ENCODE data around the gene KRCC1.
A peak's percentile ranks its signal among the peaks of the same experiment; 100 is the strongest.

The KRCC1 gene

GRCh38 chr2:88055371-88056128, at the start of gene KRCC1:
TSS of gene KRCC1 (minus strand) at chr2:88055783. CDS start at chr2:88028563, 27,220 bp downstream.
- Mint-ChIP-seq H3K36me3 (ENCODE audit: low read depth) (peaks cover 23% of the 10 kb centered on the region), H3K4me3 (peak within 1 kb of the TSS; percentile 98), H3K27me3 (ENCODE audit: low read depth) (no peaks in the 10 kb centered on the region), H3K4me1 (ENCODE audit: low read depth) (peaks cover 45% of the 10 kb centered on the region), H3K27ac (peak within 1 kb of the TSS; percentile 98), H3K9me3 (no peaks in the 10 kb centered on the region)

GRCh38 chr2:88100489-88100858, 44.9 kb upstream of the KRCC1 start:
- Mint-ChIP-seq H3K4me3 (no peak overlapping the region), H3K9me3 (no peaks in the 10 kb centered on the region), H3K4me1 (ENCODE audit: low read depth) (no peaks in the 10 kb centered on the region), H3K36me3 (ENCODE audit: low read depth) (no peaks in the 10 kb centered on the region), H3K27me3 (ENCODE audit: low read depth) (peaks cover 8% of the 10 kb centered on the region), H3K27ac (no peak overlapping the region)

GRCh38 chr2:88099798-88100488, 44.4 kb upstream of the KRCC1 start:
- no peak overlapping the region for H3K27ac Mint-ChIP-seq

GRCh38 chr2:88098558-88098900, 42.9 kb upstream of the KRCC1 start:
- peaks cover 8% of the 10 kb centered on the region for H3K27me3 Mint-ChIP-seq (ENCODE audit: low read depth)

More at GRCh38 chr2:88099798-88100488, 44.4 kb upstream of the KRCC1 start:
- Mint-ChIP-seq H3K36me3 (ENCODE audit: low read depth) (no peaks in the 10 kb centered on the region), H3K9me3 (no peaks in the 10 kb centered on the region), H3K4me3 (no peak overlapping the region), H3K4me1 (ENCODE audit: low read depth) (no peaks in the 10 kb centered on the region), H3K27me3 (ENCODE audit: low read depth) (peaks cover 8% of the 10 kb centered on the region)

GRCh38 chr2:88097891-88098557, 42.4 kb upstream of the KRCC1 start:
- Mint-ChIP-seq H3K27ac (no peak overlapping the region), H3K27me3 (ENCODE audit: low read depth) (peaks cover 8% of the 10 kb centered on the region), H3K9me3 (no peaks in the 10 kb centered on the region), H3K4me1 (ENCODE audit: low read depth) (no peaks in the 10 kb centered on the region), H3K4me3 (no peak overlapping the region), H3K36me3 (ENCODE audit: low read depth) (no peaks in the 10 kb centered on the region)

More at GRCh38 chr2:88098558-88098900, 42.9 kb upstream of the KRCC1 start:
- H3K9me3 Mint-ChIP-seq, result no peaks in the 10 kb centered on the region
- H3K36me3 Mint-ChIP-seq (ENCODE audit: low read depth), result no peaks in the 10 kb centered on the region
- no peak overlapping the region for H3K27ac Mint-ChIP-seq
- no peaks in the 10 kb centered on the region for H3K4me1 Mint-ChIP-seq (ENCODE audit: low read depth)
- H3K4me3 Mint-ChIP-seq, result no peak overlapping the region

GRCh38 chr2:88097192-88097591, 41.6 kb upstream of the KRCC1 start:
- H3K9me3 Mint-ChIP-seq, result no peaks in the 10 kb centered on the region
- no peaks in the 10 kb centered on the region for H3K4me1 Mint-ChIP-seq (ENCODE audit: low read depth)
- no peak overlapping the region for H3K4me3 Mint-ChIP-seq
- no peaks in the 10 kb centered on the region for H3K27me3 Mint-ChIP-seq (ENCODE audit: low read depth)
- no peak overlapping the region for H3K27ac Mint-ChIP-seq
- no peaks in the 10 kb centered on the region for H3K36me3 Mint-ChIP-seq (ENCODE audit: low read depth)

- no peaks in the 10 kb centered on the region for H3K36me3 Mint-ChIP-seq (ENCODE audit: low read depth)
- H3K27me3 Mint-ChIP-seq (ENCODE audit: low read depth), result no peaks in the 10 kb centered on the region
- no peaks in the 10 kb centered on the region for H3K4me1 Mint-ChIP-seq (ENCODE audit: low read depth)
- no peak overlapping the region for H3K27ac Mint-ChIP-seq
- H3K9me3 Mint-ChIP-seq, result no peaks in the 10 kb centered on the region
- no peak overlapping the region for H3K4me3 Mint-ChIP-seq
Measured at GRCh38 chr2:88096708-88097107, 41.1 kb upstream of the KRCC1 start.

GRCh38 chr2:88095022-88095421, 39.4 kb upstream of the KRCC1 start:
- H3K9me3 Mint-ChIP-seq, result no peaks in the 10 kb centered on the region
- no peaks in the 10 kb centered on the region for H3K27me3 Mint-ChIP-seq (ENCODE audit: low read depth)
- peaks cover 1% of the 10 kb centered on the region for H3K36me3 Mint-ChIP-seq (ENCODE audit: low read depth)
- no peak overlapping the region for H3K27ac Mint-ChIP-seq
- peaks cover 7% of the 10 kb centered on the region for H3K4me1 Mint-ChIP-seq (ENCODE audit: low read depth)
- no peak overlapping the region for H3K4me3 Mint-ChIP-seq

- peaks cover 7% of the 10 kb centered on the region for H3K4me1 Mint-ChIP-seq (ENCODE audit: low read depth)
- H3K27me3 Mint-ChIP-seq (ENCODE audit: low read depth), result no peaks in the 10 kb centered on the region
- H3K27ac Mint-ChIP-seq, result no peak overlapping the region
- H3K4me3 Mint-ChIP-seq, result no peak overlapping the region
- H3K36me3 Mint-ChIP-seq (ENCODE audit: low read depth), result peaks cover 1% of the 10 kb centered on the region
- no peaks in the 10 kb centered on the region for H3K9me3 Mint-ChIP-seq
Measured at GRCh38 chr2:88092773-88093172, 37.2 kb upstream of the KRCC1 start.

GRCh38 chr2:88091943-88092342, 36.4 kb upstream of the KRCC1 start:
- Mint-ChIP-seq H3K4me3 (no peak overlapping the region), H3K36me3 (ENCODE audit: low read depth) (peaks cover 1% of the 10 kb centered on the region), H3K9me3 (no peaks in the 10 kb centered on the region), H3K27ac (no peak overlapping the region), H3K4me1 (ENCODE audit: low read depth) (peaks cover 7% of the 10 kb centered on the region), H3K27me3 (ENCODE audit: low read depth) (no peaks in the 10 kb centered on the region)

- no peak overlapping the region for H3K27ac Mint-ChIP-seq
- H3K4me3 Mint-ChIP-seq, result no peak overlapping the region
Measured at GRCh38 chr2:88090446-88091283, 35.1 kb upstream of the KRCC1 start.

GRCh38 chr2:88088999-88089398, 33.4 kb upstream of the KRCC1 start:
- Mint-ChIP-seq H3K27ac (no peak overlapping the region), H3K4me1 (ENCODE audit: low read depth) (peaks cover 7% of the 10 kb centered on the region), H3K9me3 (no peaks in the 10 kb centered on the region), H3K36me3 (ENCODE audit: low read depth) (peaks cover 1% of the 10 kb centered on the region), H3K4me3 (no peak overlapping the region), H3K27me3 (ENCODE audit: low read depth) (no peaks in the 10 kb centered on the region)

More at GRCh38 chr2:88090446-88091283, 35.1 kb upstream of the KRCC1 start:
- Mint-ChIP-seq H3K9me3 (no peaks in the 10 kb centered on the region), H3K36me3 (ENCODE audit: low read depth) (peaks cover 1% of the 10 kb centered on the region), H3K27me3 (ENCODE audit: low read depth) (no peaks in the 10 kb centered on the region), H3K4me1 (ENCODE audit: low read depth) (peaks cover 7% of the 10 kb centered on the region)

- Mint-ChIP-seq H3K9me3 (no peaks in the 10 kb centered on the region), H3K4me1 (ENCODE audit: low read depth) (peaks cover 7% of the 10 kb centered on the region), H3K4me3 (no peak overlapping the region), H3K36me3 (ENCODE audit: low read depth) (peaks cover 1% of the 10 kb centered on the region), H3K27me3 (ENCODE audit: low read depth) (no peaks in the 10 kb centered on the region), H3K27ac (no peak overlapping the region)
Measured at GRCh38 chr2:88087763-88088162, 32.2 kb upstream of the KRCC1 start.

GRCh38 chr2:88087073-88087472, 31.5 kb upstream of the KRCC1 start:
- no peak overlapping the region for H3K4me3 Mint-ChIP-seq
- H3K4me1 Mint-ChIP-seq (ENCODE audit: low read depth), result peaks cover 7% of the 10 kb centered on the region
- H3K9me3 Mint-ChIP-seq, result no peaks in the 10 kb centered on the region
- H3K27ac Mint-ChIP-seq, result no peak overlapping the region
- peaks cover 1% of the 10 kb centered on the region for H3K36me3 Mint-ChIP-seq (ENCODE audit: low read depth)
- peaks cover under 1% of the 10 kb centered on the region for H3K27me3 Mint-ChIP-seq (ENCODE audit: low read depth)

Measured in T-helper 1 cell treated with Interleukin-12 subunit alpha and Interleukin-12 subunit beta and Interleukin-4 antibody, amounts not matched to agents 30 μg/mL and 1 μg/mL, for 36 hours (primary cell).